ENCODE data around the gene HHATL.

Gene HHATL

GRCh38 chr3:42647821-42648459 is 54.7 kb downstream of the HHATL start:
- no peak for DNase-seq
